GM12878 (cell line): Measurements from ENCODE around the gene TSSK2. TPM values are rescaled to one million over a fixed set of nuclear protein-coding genes. Genes with fewer than 3 reads are reported as not detected.
A peak's percentile ranks its signal among the peaks of the same experiment; 100 is the strongest.

Experiments
- ATAC-seq: fragments of 200-7000 bp; cut with Tn5 transposase; 3 replicates; pipeline ENCODE4 v1.9.1; 2020; ENCODE audit warnings: mild to moderate bottlenecking, moderate library complexity
- BruUV-seq: library from RNA; stranded (reverse); fragments of 400-500 nt; replicated peaks from 2 replicates; lab custom pipeline; 2021; lab: Mats Ljungman, UMichigan
- CTCF ChIA-PET: fragments of 300-600 bp; sonication (Branson Sonifier 250); formaldehyde crosslinking; extraction: SDS; loops from one replicate; lab custom pipeline; 2021; ENCODE audit warnings: inconsistent platforms; lab: Yijun Ruan, JAX
- POLR2A ChIA-PET: fragments of 350-600 bp; formaldehyde crosslinking; extraction: SDS; loops from one replicate; lab custom pipeline; 2021; ENCODE audit warnings: inconsistent platforms; lab: Charles Lee
- RAD21 ChIA-PET: fragments of 300-600 bp; sonication (Branson Sonifier 250); formaldehyde crosslinking; loops from one replicate; lab custom pipeline; 2023; ENCODE audit warnings: antibody characterized with exemption; ENCODE audit not compliant: unreplicated experiment; lab: Charles Lee
- SMC1A ChIA-PET: fragments of 300-600 bp; sonication (Branson Sonifier 250); formaldehyde crosslinking; loops from one replicate; lab custom pipeline; 2023; ENCODE audit not compliant: unreplicated experiment, uncharacterized antibody; lab: Charles Lee
- DNase-seq: peaks from one replicate; pipeline ENCODE4 v3.0.0-alpha.2; 2011; ENCODE audit warnings: low read depth, low spot score
- FAIRE-seq: peaks from 3 replicates; lab custom pipeline; 2011; peaks lifted over from hg19 to GRCh38; lab: Jason Lieb, UNC
- H2AFZ ChIP-seq: 2 replicates; pipeline ENCODE4 v1.6.0; 2011; ENCODE audit warnings: low read depth, low read length, control low read depth; ENCODE audit not compliant: control insufficient read depth
- H3K27ac ChIP-seq: 2 replicates; pipeline ENCODE4 v1.5.1; 2011; ENCODE audit warnings: control low read depth; ENCODE audit not compliant: control insufficient read depth, insufficient read depth
- H3K27me3 ChIP-seq, 2 experiments: replicated peaks in 1 of 2; 2 replicates each; pipeline versions ENCODE4 v1.6.0 to v1.6.1; 2011; ENCODE audit warnings: low read length in 1 of 2; ENCODE audit not compliant: control insufficient read depth in 2 of 2, insufficient read depth in 2 of 2
- H3K36me3 ChIP-seq, 2 experiments: 2 replicates each; pipeline ENCODE4 v1.5.1; 2011; ENCODE audit warnings: low read length in 1 of 2; ENCODE audit not compliant: control insufficient read depth in 2 of 2, insufficient read depth in 2 of 2
- H3K4me1 ChIP-seq: 2 replicates; pipeline ENCODE4 v1.6.1; 2011; ENCODE audit warnings: mild to moderate bottlenecking, low read length, moderate library complexity, mixed read lengths; ENCODE audit not compliant: control insufficient read depth, insufficient read depth
- H3K4me2 ChIP-seq: 2 replicates; pipeline ENCODE4 v1.6.0; 2011; ENCODE audit warnings: control low read depth; ENCODE audit not compliant: control insufficient read depth, insufficient read depth
- H3K4me3 ChIP-seq: fragments of 200-600 bp; sonication (generic); 2 replicates; pipeline ENCODE4 v1.5.1; 2016
- H3K79me2 ChIP-seq: 2 replicates; pipeline ENCODE4 v1.6.0; 2011; ENCODE audit warnings: low read length; ENCODE audit not compliant: control insufficient read depth, insufficient read depth
- H3K9ac ChIP-seq: 2 replicates; pipeline ENCODE4 v1.8.0; 2011; ENCODE audit warnings: low read length, control low read depth, mixed read lengths; ENCODE audit not compliant: control insufficient read depth, insufficient read depth
- H3K9me3 ChIP-seq: replicated peaks from 3 replicates; pipeline ENCODE4 v1.5.1; 2011; ENCODE audit warnings: mild to moderate bottlenecking, low read length; ENCODE audit not compliant: control insufficient read depth, insufficient read depth
- H4K20me1 ChIP-seq: 2 replicates; pipeline ENCODE4 v1.6.0; 2011; ENCODE audit not compliant: control insufficient read depth, insufficient read depth
- LARP7 ChIP-seq: fragments of 450-650 bp; IDR thresholded peaks from 2 replicates; pipeline ENCODE4 v1.6.1; 2017; ENCODE audit warnings: mild to moderate bottlenecking
- WGBS: methylation state at CpG from one replicate; pipeline ENCODE4 v1.1.6; 2016; ENCODE audit warnings: low lambda C conversion rate; ENCODE audit not compliant: insufficient replicate concordance, insufficient coverage; ENCODE audit errors: missing lambda C conversion rate; 5-methylcytosine and 5-hydroxymethylcytosine counted together
- in situ Hi-C: fragments of 300-500 bp; cut with MboI; formaldehyde crosslinking; loops from 9 replicates; pipeline ENCODE4 v1.14.3; 2018; ENCODE audit warnings: mixed read lengths
- intact Hi-C: fragments of 100-400 bp; cut with micrococcal nuclease; formaldehyde crosslinking; loops from one replicate; pipeline ENCODE4 v1.14.2; 2022; ENCODE audit not compliant: unreplicated experiment
- polyA plus RNA-seq, 11 experiments: library from polyadenylated mRNA; depleted of rRNA in 4 of 11; unstranded in 6 of 11; stranded (reverse) in 5 of 11; fragments of >200 nt; fragmentation: Nextera tagmentation in 4 of 11; fragmentation: Illumina TruSeq in 1 of 11; extraction: Ambion mirVana in 4 of 11; extraction: Trizol in 1 of 11; gene quantifications; 1 replicate in 1 of 11; 2 replicates in 10 of 11; pipeline versions ENCODE4 v1.2.1 to v1.2.3, GENCODE V29; 2011 to 2016; ENCODE audit warnings: inconsistent platforms in 2 of 11, missing spikeins in 2 of 11, low read depth in 1 of 11
- total RNA-seq, 4 experiments: library from RNA; depleted of rRNA in 3 of 4; stranded (reverse); fragments of >200 nt in 3 of 4; fragmentation: Illumina TruSeq in 1 of 4; extraction: Trizol in 1 of 4; gene quantifications; 2 replicates each; pipeline versions ENCODE4 v1.2.1 to v1.2.3, GENCODE V29; 2013 to 2021
- TF ChIP-seq, protein P1 (sequence below): fragments of 450-650 bp; conservative IDR thresholded peaks from 2 replicates; pipeline ENCODE4 v1.6.1; 2017; ENCODE audit warnings: mild to moderate bottlenecking, moderate library complexity

Gene TSSK2
- total and polyA plus RNA-seq, 10 of the 15 experiments (the other 5 are each of a cell fraction or from before 2014, with no cell fraction given): 0.03 to 0.17 TPM; not detected in 8

DNA sequence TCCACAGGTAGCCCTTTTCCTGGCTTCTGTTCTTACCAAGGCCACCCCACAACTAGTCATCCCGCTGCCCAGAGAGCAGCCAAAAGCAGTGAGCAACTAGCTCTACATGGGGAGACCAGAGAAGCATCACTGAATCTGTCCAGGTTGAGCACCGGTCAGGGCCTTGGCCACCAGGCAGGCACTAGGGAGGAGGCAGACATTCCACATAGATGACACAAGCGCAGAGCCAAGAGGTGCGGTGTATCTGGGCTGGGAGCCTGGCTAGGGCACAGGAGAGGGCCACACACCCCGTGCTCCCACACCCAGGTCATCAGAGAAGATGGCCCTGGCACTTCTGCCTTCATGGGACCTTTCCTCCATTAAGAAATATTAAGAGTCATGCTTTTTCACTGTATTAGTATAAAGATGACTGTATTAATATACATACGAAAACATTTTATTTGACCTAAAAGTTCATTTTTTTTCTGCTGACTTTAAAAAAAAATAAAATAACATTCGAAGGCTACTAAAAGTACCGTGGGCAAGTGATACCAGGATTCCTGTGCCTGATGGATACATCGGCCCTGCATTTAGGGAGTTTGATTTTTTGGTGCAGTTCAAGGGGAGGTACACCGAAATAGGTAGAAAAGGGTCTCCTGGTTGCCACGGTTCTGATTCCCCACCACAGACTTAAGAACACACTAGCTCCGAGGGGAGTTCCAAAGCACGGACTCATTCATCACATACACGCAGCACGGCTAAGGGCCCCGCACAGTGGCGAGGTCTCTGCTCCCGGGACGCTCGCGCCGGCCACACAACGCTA, 10.1 kb upstream of the TSSK2 start:
- Histone ChIP-seq H3K4me1 (peaks cover 24% of the 10 kb centered on the region), H3K79me2 (peaks cover 58% of the 10 kb centered on the region), H3K4me3 (peak overlapping the region; percentile 95), H3K36me3 (peaks cover 0 to 3% of the 10 kb centered on the region in 2 experiments; a peak in 2 of 4 replicates), H3K27ac (peak overlapping the region; percentile 67), H3K4me2 (peak overlapping the region; percentile 99), H3K9me3 (no peaks in the 10 kb centered on the region), H3K9ac (peak overlapping the region; percentile 71), H2AFZ (no peak overlapping the region; the same call in 1 of the 2 replicates), H4K20me1 (peaks cover 3% of the 10 kb centered on the region), H3K27me3 (no peaks in the 10 kb centered on the region; a peak in 1 of 4 replicates)
- POLR2A ChIA-PET: interaction anchor here (0.5 to 2.5 kb wide), 3 partner anchors 8 to 330 kb away, joined by 6 to 7 read pairs (median 7); partner anchors contain the start of gene ESS2
- in situ Hi-C loops (no loop called here), intact Hi-C loops (no loop called here)
- ATAC-seq: peak; percentile 36; the same call in 2 of the 3 replicates
- BruUV-seq: TSS peak; percentile 60
- SMC1A ChIA-PET: interaction anchor here (2.0 kb wide), 1 partner anchor 11 kb away, joined by 6 read pairs; no protein-coding TSS in a partner anchor
- TF ChIP-seq LARP7: 0 out of 2 replicates have a peak, but pooled peaks have one; percentile 18
- TF ChIP-seq, protein P1, sequence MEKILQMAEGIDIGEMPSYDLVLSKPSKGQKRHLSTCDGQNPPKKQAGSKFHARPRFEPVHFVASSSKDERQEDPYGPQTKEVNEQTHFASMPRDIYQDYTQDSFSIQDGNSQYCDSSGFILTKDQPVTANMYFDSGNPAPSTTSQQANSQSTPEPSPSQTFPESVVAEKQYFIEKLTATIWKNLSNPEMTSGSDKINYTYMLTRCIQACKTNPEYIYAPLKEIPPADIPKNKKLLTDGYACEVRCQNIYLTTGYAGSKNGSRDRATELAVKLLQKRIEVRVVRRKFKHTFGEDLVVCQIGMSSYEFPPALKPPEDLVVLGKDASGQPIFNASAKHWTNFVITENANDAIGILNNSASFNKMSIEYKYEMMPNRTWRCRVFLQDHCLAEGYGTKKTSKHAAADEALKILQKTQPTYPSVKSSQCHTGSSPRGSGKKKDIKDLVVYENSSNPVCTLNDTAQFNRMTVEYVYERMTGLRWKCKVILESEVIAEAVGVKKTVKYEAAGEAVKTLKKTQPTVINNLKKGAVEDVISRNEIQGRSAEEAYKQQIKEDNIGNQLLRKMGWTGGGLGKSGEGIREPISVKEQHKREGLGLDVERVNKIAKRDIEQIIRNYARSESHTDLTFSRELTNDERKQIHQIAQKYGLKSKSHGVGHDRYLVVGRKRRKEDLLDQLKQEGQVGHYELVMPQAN: no peak
- 18% methylated on average over 23 of the region's 23 CpGs for WGBS
- CTCF ChIA-PET: interaction anchor here (1.0 to 2.1 kb wide), 3 partner anchors 10 to 78 kb away, joined by 3 to 7 read pairs (median 5); partner anchors contain the start of gene ESS2
- FAIRE-seq: no peak
- DNase-seq: no peak
- RAD21 ChIA-PET: interaction anchor here (1.0 to 1.1 kb wide), 2 partner anchors 24 to 35 kb away, joined by 3 read pairs; partner anchors contain the start of gene ESS2
